Tibial artery (tissue), 4 donors: ENCODE measurements around the gene STAP2.
A peak's percentile ranks its signal among the peaks of the same experiment; 100 is the strongest.
"Not testable (repeated sequence)": the region's sequence is repeated elsewhere in the genome, so short reads cannot be mapped to it uniquely, and the experiment has no call there.

Source experiments
- DNase-seq, 2 donors: peaks; one replicate each; pipeline ENCODE4 v3.0.0-alpha.2; 2019
- H3K27ac ChIP-seq, 2 donors: fragments of 200-600 bp; sonication (generic) in 1 of 2; 1 replicate in 1 of 2; 2 replicates in 1 of 2; pipeline ENCODE4 v1.5.1; 2018 to 2019; ENCODE audit warnings: mild to moderate bottlenecking in 1 of 2
- H3K27me3 ChIP-seq, 2 donors: fragments of 200-600 bp; sonication (generic) in 1 of 2; one replicate each; pipeline versions ENCODE4 v1.5.1 to v1.6.0; 2016 to 2019
- H3K36me3 ChIP-seq, 3 donors: fragments of 200-600 bp; sonication (generic) in 2 of 3; one replicate each; pipeline ENCODE4 v1.5.1; 2016 to 2019; ENCODE audit warnings: mild to moderate bottlenecking in 2 of 3
- H3K4me1 ChIP-seq, 4 donors: fragments of 200-600 bp; sonication (generic) in 2 of 4; 1 replicate in 3 of 4; 2 replicates in 1 of 4; pipeline ENCODE4 v1.5.1; 2016 to 2019
- H3K4me3 ChIP-seq, 2 donors: fragments of 200-600 bp; sonication (generic) in 1 of 2; 1 replicate in 1 of 2; 2 replicates in 1 of 2; pipeline ENCODE4 v1.5.1; 2018 to 2019; ENCODE audit warnings: mild to moderate bottlenecking in 2 of 2
- H3K9me3 ChIP-seq, 3 donors: fragments of 200-600 bp; sonication (generic) in 1 of 3; one replicate each; pipeline ENCODE4 v1.5.1; 2016 to 2019
- CTCF ChIP-seq, 2 experiments: fragments of 200-600 bp in 1 of 2; fragments of 450-650 bp in 1 of 2; IDR thresholded peaks; one replicate each; pipeline ENCODE4 v1.5.1; 2017 to 2019; ENCODE audit warnings: antibody characterized with exemption in 2 of 2, mild to moderate bottlenecking in 1 of 2, moderate library complexity in 1 of 2
- intact Hi-C: fragments of 100-400 bp; cut with DNase I; formaldehyde crosslinking; loops from one replicate; pipeline ENCODE4 v1.15.0; 2023; ENCODE audit warnings: low total_unique reads

The STAP2 gene

GRCh38 chr19:4329858-4330257, 8.8 kb downstream of the STAP2 start:
- Histone ChIP-seq H3K36me3 (peaks cover 0 to 8% (median 0%) of the 10 kb centered on the region in 3 donors), H3K4me1 (peaks cover 0 to 26% (median 19%) of the 10 kb centered on the region in 4 donors), H3K4me3 (no peak overlapping the region), H3K27me3 (peaks cover 0 to 45% of the 10 kb centered on the region in 2 donors), H3K9me3 (no peaks in the 10 kb centered on the region), H3K27ac (no peak overlapping the region)
- DNase-seq, result no peak
- TF ChIP-seq CTCF (IDR thresholded peaks at IDR 0.05), result no peak
- intact Hi-C loops, result no loop called here

- DNase-seq, intact Hi-C loops, H3K9me3 ChIP-seq: not testable (repeated sequence)
- Histone ChIP-seq H3K4me1 (peaks cover 0 to 26% (median 19%) of the 10 kb centered on the region in 4 donors), H3K4me3 (peak overlapping the region; percentile 30 to 45), H3K36me3 (peaks cover 0 to 12% (median 0%) of the 10 kb centered on the region in 3 donors), H3K27me3 (peaks cover 0 to 47% of the 10 kb centered on the region in 2 donors), H3K27ac (peak overlapping the region in 1 of 2 donors; percentile 34)
Measured at GRCh38 chr19:4328991-4329681, 9.5 kb downstream of the STAP2 start.

GRCh38 chr19:4328243-4328990, 10.2 kb downstream of the STAP2 start:
- intact Hi-C loops, result no loop called here
- H3K36me3 ChIP-seq, result peaks cover 0 to 12% (median 0%) of the 10 kb centered on the region in 3 donors

GRCh38 chr19:4327877-4328242, 10.8 kb downstream of the STAP2 start:
- no peak for DNase-seq
- Histone ChIP-seq H3K4me3 (peak overlapping the region in 1 of 2 donors; percentile 45), H3K27me3 (peaks cover 0 to 48% of the 10 kb centered on the region in 2 donors), H3K27ac (peak overlapping the region in 1 of 2 donors; percentile 44), H3K4me1 (peaks cover 0 to 26% (median 19%) of the 10 kb centered on the region in 4 donors), H3K9me3 (no peaks in the 10 kb centered on the region), H3K36me3 (peaks cover 0 to 12% (median 0%) of the 10 kb centered on the region in 3 donors)
- intact Hi-C loops, result no loop called here
- TF ChIP-seq CTCF (IDR thresholded peaks at IDR 0.05), result no peak

More at GRCh38 chr19:4328243-4328990, 10.2 kb downstream of the STAP2 start:
- H3K4me1 ChIP-seq, result peaks cover 0 to 26% (median 19%) of the 10 kb centered on the region in 4 donors
- peak; percentile 66 to 96 for DNase-seq
- peak overlapping the region; percentile 30 to 45 for H3K4me3 ChIP-seq
- H3K9me3 ChIP-seq, result no peaks in the 10 kb centered on the region
- TF ChIP-seq CTCF (IDR thresholded peaks at IDR 0.05), result no peak
- H3K27ac ChIP-seq, result peak overlapping the region in 1 of 2 donors; percentile 44
- H3K27me3 ChIP-seq, result peaks cover 0 to 47% of the 10 kb centered on the region in 2 donors

- DNase-seq, result peak; percentile 32 to 85
- Histone ChIP-seq H3K27ac (peak overlapping the region in 1 of 2 donors; percentile 44), H3K4me1 (peaks cover 0 to 26% (median 19%) of the 10 kb centered on the region in 4 donors), H3K9me3 (no peaks in the 10 kb centered on the region), H3K36me3 (peaks cover 0 to 12% (median 0%) of the 10 kb centered on the region in 3 donors), H3K27me3 (peaks cover 0 to 50% of the 10 kb centered on the region in 2 donors), H3K4me3 (peak overlapping the region in 1 of 2 donors; percentile 45)
- intact Hi-C loops, result no loop called here
- no peak for TF ChIP-seq CTCF (IDR thresholded peaks at IDR 0.05)
Measured at GRCh38 chr19:4327252-4327876, 11.3 kb downstream of the STAP2 start.
